GM19452 (cell line): Measurements from ENCODE around the gene CARD11.
"Not testable (repeated sequence)": the region's sequence is repeated elsewhere in the genome, so short reads cannot be mapped to it uniquely, and the experiment has no call there.

Source experiments
- ATAC-seq: cut with Tn5 transposase; IDR thresholded peaks from one replicate; pipeline ENCODE4 v1.9.1; 2021; ENCODE audit not compliant: unreplicated experiment

Gene CARD11

GRCh38 chr7:3021825-3022224 lies 21.8 kb downstream of the CARD11 start:
- ATAC-seq = no peak

- not testable (repeated sequence) for ATAC-seq
Observed at GRCh38 chr7:3021224-3021623, 22.4 kb downstream of the CARD11 start.

DNA sequence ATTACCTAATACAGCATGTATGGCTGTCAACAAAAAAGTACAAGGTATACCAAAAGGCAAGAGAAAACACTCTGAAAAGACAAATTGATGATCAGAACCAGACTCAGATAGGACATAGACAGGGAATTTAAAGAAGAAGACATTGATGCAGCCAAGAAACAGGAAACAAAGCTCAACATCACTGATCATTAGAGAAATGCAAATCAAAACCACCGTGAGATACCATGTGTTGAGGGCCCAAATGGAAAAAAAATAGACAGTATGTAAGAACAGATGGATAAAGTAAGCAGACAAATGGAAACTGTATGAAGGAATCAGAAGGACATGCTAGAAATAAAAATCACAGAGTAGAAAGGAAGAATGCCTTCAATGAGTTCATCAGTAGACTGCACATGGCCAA lies 23.3 kb downstream of the CARD11 start:
- ATAC-seq = no peak

DNA sequence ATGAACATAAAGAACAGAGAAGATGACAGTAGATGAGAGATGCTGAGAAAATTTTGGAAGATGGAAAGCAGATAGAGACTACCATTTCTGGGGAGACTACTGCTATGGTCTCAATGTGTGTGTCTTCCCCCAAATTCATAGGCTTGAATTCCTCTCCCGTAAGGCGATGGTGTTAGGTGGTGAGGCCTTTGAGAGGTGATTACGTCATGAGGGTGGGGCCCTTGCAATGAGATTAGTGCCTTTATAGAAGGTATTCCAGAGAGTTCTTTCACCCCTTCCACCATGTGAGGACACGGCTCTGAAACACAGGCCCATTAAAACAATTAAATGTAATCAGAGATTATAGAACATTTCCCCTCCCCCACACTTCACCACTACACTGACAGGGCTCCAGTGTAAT lies 23.9 kb downstream of the CARD11 start:
- ATAC-seq = no peak

DNA sequence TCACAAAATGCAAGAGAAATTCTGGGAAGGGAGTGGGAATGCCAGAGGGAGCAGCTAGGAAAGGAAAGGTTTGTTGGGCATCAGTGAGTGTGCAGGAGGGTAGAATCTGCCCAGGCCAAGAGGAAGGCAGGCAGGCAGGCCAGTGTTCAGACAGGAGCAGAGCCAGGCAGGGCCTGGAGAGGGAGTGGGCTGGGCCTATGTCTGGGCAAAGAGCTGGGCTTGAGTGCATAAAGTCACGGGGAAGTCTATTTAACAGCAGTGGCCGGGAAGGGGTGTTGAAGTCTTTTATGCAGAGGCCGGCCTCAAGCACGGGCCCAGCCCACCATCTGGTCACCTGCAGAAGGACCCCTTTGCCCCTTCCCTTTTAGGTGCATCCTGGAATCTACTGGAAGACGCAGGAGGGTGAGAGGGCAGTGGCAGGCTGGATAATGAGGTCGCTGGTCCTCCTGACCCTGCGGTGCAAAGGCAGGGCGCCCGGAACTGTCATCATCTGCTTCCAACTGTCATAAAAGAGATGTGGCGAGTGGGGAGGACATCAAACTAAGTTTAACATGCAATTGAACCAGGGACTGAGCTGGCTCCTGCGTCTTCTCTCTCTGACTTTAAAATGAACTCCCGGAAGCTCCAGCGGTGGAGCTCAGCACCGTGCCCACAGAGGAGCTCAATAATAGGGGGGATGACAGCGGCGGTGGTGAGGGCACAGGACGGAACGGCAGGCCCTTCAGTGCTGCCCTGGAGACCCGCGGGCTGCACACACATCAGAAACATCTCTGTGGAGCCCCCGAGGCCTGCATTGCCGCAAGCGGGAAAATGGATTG lies 29.5 kb downstream of the CARD11 start:
- no peak for ATAC-seq

GRCh38 chr7:3011211-3011852 lies 32.3 kb downstream of the CARD11 start:
- no peak for ATAC-seq

DNA sequence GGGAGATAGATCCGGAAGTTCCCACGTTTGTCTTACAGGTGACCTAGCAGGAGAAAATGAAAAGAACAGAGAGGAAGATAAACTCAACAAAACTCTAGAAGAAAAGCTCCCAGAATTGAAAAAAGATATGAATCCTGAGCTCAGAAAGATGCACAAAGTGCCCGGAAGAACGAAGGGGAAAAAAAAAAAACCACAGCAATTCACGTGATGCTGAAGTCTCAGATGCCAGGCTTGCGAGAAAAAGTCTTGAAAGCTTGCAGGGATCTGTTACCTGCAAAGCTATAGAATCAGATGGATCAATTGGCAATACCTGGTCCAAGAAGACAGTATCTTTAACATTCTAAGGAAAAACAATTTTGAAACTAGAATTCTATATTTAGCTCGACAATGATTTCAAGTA lies 33.5 kb downstream of the CARD11 start:
- no peak for ATAC-seq

GRCh38 chr7:3009086-3009485 lies 34.6 kb downstream of the CARD11 start:
- no peak for ATAC-seq

DNA sequence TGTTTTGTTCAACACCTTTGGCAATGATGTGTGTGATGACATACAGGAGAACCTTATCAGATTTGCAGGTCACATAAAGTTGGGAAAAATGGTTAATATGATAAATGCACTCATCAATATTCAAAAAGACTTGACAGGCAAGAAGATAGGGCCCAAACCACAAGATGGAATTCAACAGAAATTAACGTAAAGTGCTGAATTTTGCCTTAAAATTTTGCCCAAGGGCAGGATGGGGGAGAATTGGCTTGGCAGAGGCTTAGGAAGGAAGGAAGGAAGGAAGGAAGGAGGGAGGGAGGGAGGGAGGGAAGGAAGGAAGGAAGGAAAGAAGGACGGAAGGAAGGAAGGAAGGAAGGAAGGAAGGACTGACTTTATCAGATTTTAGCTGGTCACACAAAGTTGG lies 35.3 kb downstream of the CARD11 start:
- no peak for ATAC-seq

DNA sequence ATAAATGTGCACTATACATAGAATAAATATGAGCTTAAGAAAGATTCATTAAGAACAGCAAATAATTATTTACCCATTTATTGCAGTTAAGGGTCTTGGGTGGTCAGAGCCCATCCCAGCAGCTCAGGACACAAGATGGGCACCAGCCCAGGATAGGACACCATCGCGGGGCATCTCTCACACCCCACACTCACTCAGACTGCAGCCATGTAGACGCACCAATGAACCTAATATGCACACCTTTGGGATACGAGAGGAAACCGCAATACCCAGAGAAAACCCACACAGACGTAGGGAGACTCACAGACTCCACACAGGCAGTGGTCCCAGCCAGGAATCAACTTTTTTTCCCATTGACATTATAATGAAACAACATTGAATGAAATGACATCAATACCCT lies 36.0 kb downstream of the CARD11 start:
- ATAC-seq = no peak

- no peak for ATAC-seq
Observed at GRCh38 chr7:3005257-3005656, 38.4 kb downstream of the CARD11 start.

DNA sequence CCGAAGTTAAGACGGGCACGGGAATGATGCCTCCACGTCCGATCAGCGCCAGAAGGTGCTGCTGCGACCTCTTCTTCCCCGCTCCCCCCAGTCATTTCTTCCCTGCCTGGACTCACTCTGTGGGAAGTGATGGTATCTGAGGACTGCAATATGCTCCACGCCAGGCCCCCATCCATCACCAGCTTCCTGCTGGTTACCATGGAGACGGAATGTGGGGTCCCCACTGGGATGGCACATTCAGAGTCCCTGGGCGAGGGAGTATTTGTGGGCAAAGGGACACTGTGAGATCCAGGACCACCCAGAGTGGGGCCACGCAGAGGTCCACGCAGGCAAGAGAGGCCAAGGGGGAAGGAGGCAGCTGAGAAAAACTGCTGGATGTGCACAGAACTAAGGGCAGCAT lies 39.7 kb downstream of the CARD11 start:
- ATAC-seq = no peak

GRCh38 chr7:3002631-3003030 lies 41.0 kb downstream of the CARD11 start:
- no peak for ATAC-seq

- no peak for ATAC-seq
Observed at GRCh38 chr7:3000566-3000965, 43.1 kb downstream of the CARD11 start.

DNA sequence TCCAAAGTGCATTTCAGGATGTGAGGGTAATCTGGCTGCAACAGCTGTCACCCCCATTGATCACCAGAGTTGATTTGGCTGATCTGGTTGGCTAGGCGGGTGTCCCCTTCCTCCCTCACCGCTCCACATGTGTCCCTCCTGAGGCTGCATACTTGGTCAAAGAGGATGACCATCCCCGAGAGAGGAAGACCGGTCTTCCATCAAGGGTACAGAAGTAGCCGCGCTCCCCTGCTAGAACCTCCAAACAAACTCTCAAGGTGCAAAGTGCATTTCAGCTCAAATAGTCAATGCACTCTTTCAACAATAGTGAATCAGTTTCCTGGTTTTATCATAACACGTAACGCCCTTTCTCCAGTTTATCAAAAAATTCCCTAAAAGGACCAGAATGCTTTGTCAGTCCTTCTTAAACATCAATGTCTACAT lies 44.6 kb downstream of the CARD11 start:
- no peak for ATAC-seq

DNA sequence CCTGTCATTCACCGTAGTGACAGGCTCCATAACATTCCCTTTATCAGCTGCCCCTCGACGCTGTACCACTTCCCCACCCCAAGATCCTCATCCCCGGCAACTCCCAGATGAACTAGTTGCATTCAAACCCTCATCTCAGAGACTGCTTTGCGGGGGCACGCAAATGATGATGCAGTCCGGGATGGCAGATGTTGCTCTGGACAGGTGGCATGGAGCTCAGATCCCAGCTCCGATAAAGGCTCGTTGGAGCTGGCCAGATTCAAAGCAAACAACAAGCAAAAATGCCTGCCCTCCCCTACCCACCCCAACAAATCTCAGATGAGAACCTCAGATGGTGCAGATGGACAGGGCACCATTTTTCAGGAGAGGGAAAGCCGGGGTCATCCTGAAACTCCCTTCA lies 46.7 kb downstream of the CARD11 start:
- ATAC-seq = no peak

- ATAC-seq = no peak
Observed at GRCh38 chr7:2996141-2996540, 47.5 kb downstream of the CARD11 start.

GRCh38 chr7:2993868-2994267 lies 49.8 kb downstream of the CARD11 start:
- no peak for ATAC-seq

DNA sequence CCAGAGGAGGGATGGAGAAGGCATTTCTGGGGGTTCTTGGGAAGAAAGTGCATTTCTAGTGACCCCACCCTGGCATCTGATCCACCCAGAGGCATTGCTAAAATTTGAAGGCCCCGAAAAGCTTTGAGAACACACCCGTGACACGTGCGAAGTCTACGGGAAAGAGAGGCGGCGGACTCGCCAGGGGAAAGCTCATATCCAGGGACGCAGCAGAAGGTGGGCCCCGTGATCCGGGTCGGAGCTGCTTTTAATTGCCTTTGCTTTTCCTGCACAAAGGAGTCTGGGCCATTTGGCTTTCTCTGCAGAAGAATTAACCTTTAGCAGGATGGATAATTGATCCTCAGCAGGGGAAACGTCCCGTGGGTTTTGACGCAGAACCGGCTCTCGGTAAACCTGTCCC lies 50.3 kb downstream of the CARD11 start:
- ATAC-seq = no peak

DNA sequence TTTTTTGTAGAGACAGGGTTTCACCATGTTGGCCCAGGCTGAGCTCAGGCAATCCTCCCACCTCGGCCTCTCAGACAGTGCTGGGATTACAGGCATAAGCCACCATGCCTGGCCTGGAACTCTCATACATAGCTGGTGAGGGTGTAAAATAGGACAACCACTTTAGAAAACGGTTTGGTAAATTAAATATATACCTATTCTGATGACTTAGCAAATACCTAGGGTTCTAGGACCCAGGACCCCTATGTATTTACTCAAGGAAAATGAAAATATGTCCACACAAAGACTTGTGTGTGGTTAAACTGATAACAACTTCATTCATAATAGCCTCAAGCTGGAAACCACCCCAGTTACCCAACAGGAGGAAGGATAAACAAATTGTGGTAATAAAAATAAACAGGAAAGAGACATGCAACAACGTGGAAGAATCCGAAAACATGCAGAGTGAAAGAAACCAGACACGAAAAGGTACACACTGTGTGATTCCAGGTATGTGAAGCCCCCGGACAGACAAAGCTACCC lies 52.7 kb downstream of the CARD11 start:
- no peak for ATAC-seq

DNA sequence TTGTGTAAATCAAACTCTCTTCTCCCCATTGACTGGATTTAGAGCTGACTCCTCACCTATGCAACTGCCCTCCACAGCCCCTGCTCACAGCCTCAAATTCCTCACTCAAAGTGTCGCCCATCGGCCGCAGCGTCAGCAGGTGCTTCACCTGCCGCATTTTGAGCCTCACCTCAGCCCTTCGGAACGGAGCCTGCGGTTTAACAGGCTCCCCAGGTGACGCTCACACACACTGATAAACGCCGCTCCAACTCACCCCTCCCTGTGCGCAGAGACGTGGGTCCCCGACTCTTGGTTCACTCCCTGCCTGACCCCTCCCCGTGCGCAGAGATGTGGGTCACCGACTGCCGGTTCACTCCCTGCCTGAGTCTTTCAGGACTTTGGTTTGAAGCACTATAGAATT lies 57.1 kb downstream of the CARD11 start:
- no peak for ATAC-seq

DNA sequence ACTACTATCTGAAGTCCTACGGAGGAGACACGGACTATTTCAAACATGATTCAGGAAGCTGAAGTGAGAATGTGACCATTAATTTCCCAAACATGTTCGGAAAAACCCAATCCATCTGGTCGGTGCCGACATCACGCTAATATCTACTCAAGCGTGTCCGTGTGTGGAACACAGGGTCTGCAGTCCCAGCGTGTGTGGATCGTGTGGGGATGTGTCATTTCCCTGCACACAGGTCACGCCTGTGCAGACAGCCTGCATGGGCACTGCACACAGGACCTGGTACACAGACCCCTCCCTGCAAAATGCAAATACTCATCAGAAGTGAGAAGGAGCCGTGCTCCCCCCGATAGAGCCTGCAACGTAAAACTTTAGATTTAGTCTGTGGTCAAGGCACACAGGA lies 57.8 kb downstream of the CARD11 start:
- no peak for ATAC-seq
